H9 (cell line): ENCODE results near the gene CES2. TPM values are rescaled to one million over a fixed set of nuclear protein-coding genes. Genes with fewer than 3 reads are reported as not detected.

Experiments
- DNase-seq: peaks from one replicate; pipeline ENCODE4 v3.0.0-alpha.2; 2017
- H2AFZ ChIP-seq: one replicate; pipeline ENCODE4 v1.6.1; 2013; ENCODE audit warnings: mild to moderate bottlenecking, low read length, control low read depth, moderate library complexity
- H2AK5ac ChIP-seq: 2 replicates; pipeline ENCODE4 v1.6.1; 2013; ENCODE audit warnings: low read length, control low read depth, mixed read lengths; ENCODE audit not compliant: insufficient read length
- H2BK120ac ChIP-seq: one replicate; pipeline ENCODE4 v1.6.1; 2013; ENCODE audit warnings: low read depth, mild to moderate bottlenecking, low read length, control low read depth, inconsistent platforms; ENCODE audit not compliant: poor library complexity, severe bottlenecking
- H2BK12ac ChIP-seq: 2 replicates; pipeline ENCODE4 v1.6.1; 2013; ENCODE audit warnings: low read length, control low read depth, mixed read lengths, low read depth; ENCODE audit not compliant: insufficient read length
- H2BK15ac ChIP-seq: 2 replicates; pipeline ENCODE4 v1.6.1; 2013; ENCODE audit warnings: low read depth, low read length, control low read depth
- H2BK20ac ChIP-seq: one replicate; pipeline ENCODE4 v1.6.1; 2013; ENCODE audit warnings: low read depth, mild to moderate bottlenecking, low read length, control low read depth, inconsistent platforms; ENCODE audit not compliant: poor library complexity, severe bottlenecking
- H2BK5ac ChIP-seq: 2 replicates; pipeline ENCODE4 v1.6.1; 2013; ENCODE audit warnings: low read length, control low read depth, mixed read lengths; ENCODE audit not compliant: insufficient read length
- H3K14ac ChIP-seq: 2 replicates; pipeline ENCODE4 v1.6.1; 2013; ENCODE audit warnings: low read length, control low read depth; ENCODE audit not compliant: insufficient read depth
- H3K18ac ChIP-seq: 2 replicates; pipeline ENCODE4 v1.6.1; 2013; ENCODE audit warnings: low read depth, mild to moderate bottlenecking, mixed read lengths, low read length, control low read depth; ENCODE audit not compliant: insufficient read length
- H3K23ac ChIP-seq: 2 replicates; pipeline ENCODE4 v1.6.1; 2013; ENCODE audit warnings: low read length, control low read depth, mixed read lengths, low read depth; ENCODE audit not compliant: insufficient read length
- H3K23me2 ChIP-seq: 2 replicates; pipeline ENCODE4 v1.6.1; 2013; ENCODE audit warnings: low read depth, mild to moderate bottlenecking, mixed read lengths, low read length, control low read depth; ENCODE audit not compliant: insufficient read length, poor library complexity, severe bottlenecking
- H3K27ac ChIP-seq: 2 replicates; pipeline ENCODE4 v1.5.1; 2013; ENCODE audit warnings: low read length, control low read depth, mixed read lengths, low read depth; ENCODE audit not compliant: insufficient read length
- H3K27me3 ChIP-seq: 2 replicates; pipeline ENCODE4 v1.6.1; 2013; ENCODE audit warnings: low read length, control low read depth, inconsistent platforms; ENCODE audit not compliant: insufficient read depth
- H3K4ac ChIP-seq: 2 replicates; pipeline ENCODE4 v1.6.1; 2013; ENCODE audit warnings: low read depth, mild to moderate bottlenecking, control low read depth, inconsistent platforms, low read length, moderate library complexity
- H3K4me1 ChIP-seq: 2 replicates; pipeline ENCODE4 v1.6.1; 2013; ENCODE audit warnings: low read length, control low read depth, inconsistent platforms; ENCODE audit not compliant: insufficient read depth
- H3K4me2 ChIP-seq: 2 replicates; pipeline ENCODE4 v1.6.1; 2013; ENCODE audit warnings: low read length, control low read depth, mixed read lengths; ENCODE audit not compliant: insufficient read length, insufficient read depth
- H3K56ac ChIP-seq: 2 replicates; pipeline ENCODE4 v1.6.1; 2013; ENCODE audit warnings: low read depth, mild to moderate bottlenecking, mixed read lengths, low read length, control low read depth; ENCODE audit not compliant: insufficient read length
- H3K79me1 ChIP-seq: 2 replicates; pipeline ENCODE4 v1.6.1; 2013; ENCODE audit warnings: low read depth, mild to moderate bottlenecking, moderate library complexity, low read length, control low read depth, inconsistent platforms; ENCODE audit not compliant: insufficient read depth, poor library complexity, severe bottlenecking
- H3K79me2 ChIP-seq: 2 replicates; pipeline ENCODE4 v1.6.1; 2013; ENCODE audit warnings: low read length, control low read depth, inconsistent platforms; ENCODE audit not compliant: insufficient read depth
- H3K9ac ChIP-seq: 2 replicates; pipeline ENCODE4 v1.6.1; 2013; ENCODE audit warnings: low read length, control low read depth, mixed read lengths; ENCODE audit not compliant: insufficient read length; ENCODE audit errors: extremely low read depth
- H3K9me3 ChIP-seq: one replicate; pipeline ENCODE4 v1.6.1; 2013; ENCODE audit warnings: low read depth, low read length, inconsistent platforms; ENCODE audit not compliant: control insufficient read depth
- H3T11ph ChIP-seq: one replicate; pipeline ENCODE4 v1.6.1; 2013; ENCODE audit warnings: mild to moderate bottlenecking, low read length, control low read depth, inconsistent platforms
- H4K20me1 ChIP-seq: one replicate; pipeline ENCODE4 v1.6.1; 2013; ENCODE audit not compliant: control insufficient read depth, insufficient read length, insufficient read depth
- H4K5ac ChIP-seq: 2 replicates; pipeline ENCODE4 v1.6.1; 2013; ENCODE audit warnings: low read depth, mild to moderate bottlenecking, mixed read lengths, low read length, control low read depth; ENCODE audit not compliant: insufficient read length
- H4K8ac ChIP-seq: replicated peaks from 2 replicates; pipeline ENCODE4 v1.6.1; 2013; ENCODE audit warnings: low read length, control low read depth, mixed read lengths, low read depth; ENCODE audit not compliant: insufficient read length
- H4K91ac ChIP-seq: 2 replicates; pipeline ENCODE4 v1.6.1; 2013; ENCODE audit warnings: low read depth, mild to moderate bottlenecking, moderate library complexity, mixed read lengths, low read length, control low read depth; ENCODE audit not compliant: insufficient read length
- H3K27ac Mint-ChIP-seq, 3 experiments: 2 replicates in 2 of 3; 3 replicates in 1 of 3; pipeline ENCODE4 v1.8.0; 2020 to 2021; ENCODE audit warnings: mixed read lengths in 3 of 3, mild to moderate bottlenecking in 1 of 3, moderate library complexity in 1 of 3
- H3K27me3 Mint-ChIP-seq: 2 replicates; pipeline ENCODE4 v1.8.0; 2021; ENCODE audit warnings: low read depth, mild to moderate bottlenecking, moderate library complexity, mixed read lengths
- H3K36me3 Mint-ChIP-seq, 3 experiments: 2 replicates in 2 of 3; 3 replicates in 1 of 3; pipeline ENCODE4 v1.8.0; 2020 to 2021; ENCODE audit warnings: low read depth in 3 of 3, mixed read lengths in 3 of 3; ENCODE audit not compliant: insufficient read depth in 1 of 3
- H3K4me1 Mint-ChIP-seq, 2 experiments: 2 replicates each; pipeline ENCODE4 v1.8.0; 2020; ENCODE audit warnings: mixed read lengths in 2 of 2
- H3K4me3 Mint-ChIP-seq, 2 experiments: 2 replicates in 1 of 2; 3 replicates in 1 of 2; pipeline ENCODE4 v1.8.0; 2020 to 2021; ENCODE audit warnings: mild to moderate bottlenecking in 2 of 2, mixed read lengths in 2 of 2, moderate library complexity in 1 of 2
- H3K9me3 Mint-ChIP-seq, 2 experiments: 2 replicates in 1 of 2; 3 replicates in 1 of 2; pipeline ENCODE4 v1.8.0; 2020; ENCODE audit warnings: mild to moderate bottlenecking in 2 of 2, mixed read lengths in 2 of 2, moderate library complexity in 1 of 2
- CTCF ChIP-seq: fragments of 200-600 bp; sonication (generic); conservative IDR thresholded peaks from 3 replicates; pipeline ENCODE4 v1.8.0; 2021; ENCODE audit warnings: antibody characterized with exemption, mild to moderate bottlenecking
- WGBS: extraction: QIAGEN DNeasy Blood & Tissue Kit; methylation state at CpG from one replicate; pipeline ENCODE4 v1.1.7; 2013; ENCODE audit warnings: missing lambda C conversion rate, low lambda C conversion rate, mixed read lengths; ENCODE audit not compliant: insufficient read length; ENCODE audit errors: extremely low coverage; 5-methylcytosine and 5-hydroxymethylcytosine counted together
- total RNA-seq: library from RNA; stranded (reverse); gene quantifications from 2 replicates; pipeline ENCODE4 v1.2.1, GENCODE V29; 2021

Gene CES2
- total RNA-seq, 1 experiment from 2014 or later, result 28.2 TPM

GRCh38 chr16:66906916-66907836, 28.1 kb upstream of the CES2 start:
- Histone ChIP-seq H3K9me3 (no peaks in the 10 kb centered on the region), H4K20me1 (no peaks in the 10 kb centered on the region), H3K23me2 (no peaks in the 10 kb centered on the region), H2BK15ac (no peak overlapping the region), H3K79me2 (no peaks in the 10 kb centered on the region), H3K27ac (no peak overlapping the region), H4K8ac (no peak overlapping the region), H2BK5ac (no peak overlapping the region), H3K9ac (no peak overlapping the region), H2BK120ac (no peak overlapping the region), H2BK20ac (no peak overlapping the region), H2AK5ac (no peak overlapping the region), H2BK12ac (no peak overlapping the region), H3K4ac (no peak overlapping the region), H3K27me3 (no peaks in the 10 kb centered on the region), H3K14ac (no peak overlapping the region), H3K4me1 (no peaks in the 10 kb centered on the region), H3K79me1 (no peaks in the 10 kb centered on the region), H3K18ac (no peak overlapping the region), H2AFZ (no peak overlapping the region), H3K4me2 (no peak overlapping the region), H4K91ac (no peak overlapping the region), H3K23ac (no peak overlapping the region), H3T11ph (no peak overlapping the region), H3K56ac (no peak overlapping the region), H4K5ac (no peak overlapping the region)
- no CpG with 5 or more reads among the region's 7 CpGs for WGBS
- TF ChIP-seq CTCF, result no peak
- H3K36me3 Mint-ChIP-seq, result no peaks in the 10 kb centered on the region
- H3K9me3 Mint-ChIP-seq, result no peaks in the 10 kb centered on the region
- no peak overlapping the region for H3K27ac Mint-ChIP-seq
- H3K27me3 Mint-ChIP-seq, result peaks cover 26% of the 10 kb centered on the region
- no peak overlapping the region for H3K4me3 Mint-ChIP-seq
- peaks cover 2 to 15% of the 10 kb centered on the region in 2 experiments; a peak in 3 of 4 replicates for H3K4me1 Mint-ChIP-seq
- DNase-seq, result no peak
